HG02759 (cell line): ENCODE results near the gene USP4.
"Not testable (repeated sequence)": the region's sequence is repeated elsewhere in the genome, so short reads cannot be mapped to it uniquely, and the experiment has no call there.

Source experiments
- ATAC-seq: cut with Tn5 transposase; IDR thresholded peaks from one replicate; pipeline ENCODE4 v1.9.1; 2021; ENCODE audit warnings: mild to moderate bottlenecking, moderate library complexity; ENCODE audit not compliant: unreplicated experiment

USP4 gene

DNA sequence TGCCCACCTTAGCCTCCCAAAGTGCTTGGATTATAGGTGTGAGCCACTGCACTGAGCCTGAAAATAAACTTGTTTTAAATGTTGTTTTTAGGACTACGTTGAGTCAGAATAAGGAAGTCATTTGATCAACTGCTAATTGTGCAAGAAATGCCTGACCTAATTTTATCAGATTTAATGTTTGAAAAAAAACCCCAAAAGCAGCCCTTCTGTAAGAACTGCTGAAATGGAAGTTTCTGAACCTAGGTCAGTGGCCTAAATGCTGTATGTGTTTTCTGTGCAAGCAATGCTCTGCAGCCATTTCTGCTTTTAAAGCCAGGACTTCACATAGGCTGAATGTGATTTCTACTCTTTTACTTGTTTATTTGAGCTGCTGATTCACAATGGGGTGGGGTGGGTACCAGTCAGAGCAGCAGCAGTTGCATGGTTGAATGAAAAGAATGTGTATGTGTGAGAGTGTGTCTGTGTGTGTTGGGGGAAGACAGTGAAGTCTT lies 11.7 kb upstream of the USP4 start:
- no peak for ATAC-seq

DNA sequence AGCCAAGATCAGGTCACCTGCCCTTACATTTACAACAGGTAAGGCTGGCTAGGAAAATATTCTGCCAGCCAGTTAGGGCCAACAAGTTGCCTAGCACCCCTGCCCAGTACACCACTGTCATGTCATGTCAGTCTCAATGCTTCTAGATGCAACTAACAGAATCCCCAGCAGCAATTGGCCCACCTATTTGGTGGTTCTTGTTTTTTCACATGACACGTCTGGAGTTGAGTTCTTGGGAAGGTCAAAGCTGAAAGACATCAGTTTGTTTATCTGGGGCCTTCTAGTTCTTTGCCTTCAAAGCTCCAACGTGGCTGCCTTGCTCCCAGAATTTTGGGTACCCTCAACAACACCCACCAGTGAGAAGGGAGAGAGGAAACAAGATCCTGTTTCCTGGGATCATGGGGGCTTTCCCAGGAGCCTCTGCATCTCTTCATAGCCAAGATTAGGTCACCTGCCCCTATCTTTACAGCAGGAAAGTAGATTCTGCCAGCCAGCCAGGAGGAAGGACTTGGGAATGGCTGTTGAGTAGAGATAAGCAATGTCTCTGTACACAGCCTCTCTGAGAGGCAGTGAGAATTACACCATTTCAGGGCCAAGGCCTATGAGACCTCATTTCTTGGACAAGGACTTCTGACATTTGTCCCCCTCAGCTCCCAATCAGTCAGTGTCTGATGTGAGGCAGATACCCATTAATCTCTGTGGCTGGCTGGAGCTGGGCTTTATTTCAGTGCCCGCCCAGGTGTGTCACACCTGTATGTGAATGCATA lies 9.7 kb upstream of the USP4 start:
- no peak for ATAC-seq

DNA sequence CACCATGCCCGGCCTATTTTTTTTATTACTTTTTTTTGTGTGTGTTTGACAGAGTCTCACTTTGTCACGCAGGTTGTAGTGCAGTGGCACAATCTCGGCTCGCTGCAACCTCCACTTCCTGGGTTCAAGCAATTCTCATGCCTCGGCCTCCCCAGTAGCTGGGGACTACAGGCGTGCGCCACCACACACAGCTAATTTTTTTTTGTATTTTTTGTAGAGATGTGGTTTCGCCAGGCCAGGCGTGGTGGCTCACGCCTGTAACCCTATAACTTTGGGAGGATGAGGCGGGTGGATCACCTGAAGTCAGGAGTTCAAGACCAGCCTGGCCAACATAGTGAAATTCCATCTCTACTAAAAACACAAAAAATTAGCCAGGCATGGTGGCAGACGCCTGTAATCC lies 8.5 kb upstream of the USP4 start:
- not testable (repeated sequence) for ATAC-seq

DNA sequence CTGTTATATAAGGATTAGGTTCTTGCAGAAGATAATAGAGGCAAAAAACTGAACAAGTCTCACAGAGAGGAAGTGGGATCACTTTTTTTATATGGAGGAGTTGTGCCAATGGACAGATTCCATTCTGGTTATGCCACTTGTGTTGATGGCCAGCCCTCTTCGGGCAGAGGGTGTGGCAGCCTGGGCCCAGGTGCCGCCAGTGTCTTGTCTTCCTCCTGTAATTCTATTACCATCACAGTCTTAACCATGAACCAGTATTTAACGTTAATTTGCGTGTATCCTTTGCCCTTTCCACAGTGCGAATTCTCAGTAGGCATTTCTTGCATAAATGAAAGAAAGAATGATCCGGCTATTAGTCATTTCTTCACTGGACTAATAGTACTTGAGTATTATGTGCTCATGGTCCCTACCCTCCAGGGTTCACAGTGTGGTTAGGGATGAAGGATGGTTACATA lies 7.0 kb upstream of the USP4 start:
- ATAC-seq: no peak

DNA sequence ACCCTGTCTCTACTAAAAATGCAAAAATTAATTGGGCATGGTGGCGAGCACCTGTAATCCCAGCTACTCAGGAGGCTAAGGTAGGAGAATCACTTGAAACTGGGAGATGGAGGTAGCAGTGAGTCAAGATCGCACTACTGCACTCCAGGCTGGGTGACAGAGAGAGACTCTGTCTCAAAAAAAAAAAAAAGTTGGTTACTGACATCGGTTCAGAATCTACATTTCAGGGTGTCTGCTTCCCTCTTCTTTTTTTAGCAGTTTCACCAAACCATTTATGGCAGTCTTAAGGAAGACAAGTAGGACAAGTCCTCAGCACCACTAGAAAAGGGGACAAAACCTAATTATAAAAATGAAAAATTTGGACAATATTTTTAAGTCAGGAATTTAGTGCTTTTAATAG lies 3.3 kb upstream of the USP4 start:
- ATAC-seq: no peak

DNA sequence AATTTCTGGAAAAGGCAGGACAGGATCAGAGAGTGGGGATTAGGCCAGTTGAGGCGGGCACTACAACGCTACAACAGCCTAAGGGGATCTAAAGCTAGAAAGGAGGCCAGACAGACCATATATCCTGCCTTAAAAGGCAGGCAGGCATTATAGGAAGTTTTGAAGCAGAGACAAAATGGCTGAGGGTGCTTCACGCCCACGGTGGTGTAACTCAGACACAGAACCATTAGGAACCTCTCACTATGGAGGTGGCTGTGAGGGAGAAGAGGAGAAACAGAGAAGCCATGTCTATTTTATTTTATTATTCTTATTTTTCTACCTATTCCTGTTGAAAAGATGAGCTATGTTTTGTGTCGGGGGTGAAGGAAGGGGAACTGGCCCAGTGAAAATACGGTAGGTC lies 2.1 kb upstream of the USP4 start:
- ATAC-seq: no peak

DNA sequence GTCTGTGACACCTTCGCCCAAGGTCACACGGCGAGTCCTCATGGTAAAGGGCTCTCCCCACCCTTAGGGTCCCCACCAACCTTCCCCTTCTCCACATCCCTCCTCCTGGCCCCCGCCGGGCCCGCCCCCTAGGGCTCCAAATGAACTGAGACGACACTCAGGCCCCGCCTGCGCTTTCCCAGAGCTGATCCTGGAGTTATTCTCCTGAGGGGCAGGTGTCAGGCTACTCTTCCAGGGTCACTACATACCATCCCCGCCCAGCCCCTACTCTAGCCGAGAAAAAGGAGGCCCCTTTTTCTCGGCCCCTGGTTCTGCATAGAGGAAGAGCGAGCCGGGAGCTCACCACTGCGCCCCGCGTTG lies 292 bp downstream of the USP4 start:
- ATAC-seq: peak; percentile 14

DNA sequence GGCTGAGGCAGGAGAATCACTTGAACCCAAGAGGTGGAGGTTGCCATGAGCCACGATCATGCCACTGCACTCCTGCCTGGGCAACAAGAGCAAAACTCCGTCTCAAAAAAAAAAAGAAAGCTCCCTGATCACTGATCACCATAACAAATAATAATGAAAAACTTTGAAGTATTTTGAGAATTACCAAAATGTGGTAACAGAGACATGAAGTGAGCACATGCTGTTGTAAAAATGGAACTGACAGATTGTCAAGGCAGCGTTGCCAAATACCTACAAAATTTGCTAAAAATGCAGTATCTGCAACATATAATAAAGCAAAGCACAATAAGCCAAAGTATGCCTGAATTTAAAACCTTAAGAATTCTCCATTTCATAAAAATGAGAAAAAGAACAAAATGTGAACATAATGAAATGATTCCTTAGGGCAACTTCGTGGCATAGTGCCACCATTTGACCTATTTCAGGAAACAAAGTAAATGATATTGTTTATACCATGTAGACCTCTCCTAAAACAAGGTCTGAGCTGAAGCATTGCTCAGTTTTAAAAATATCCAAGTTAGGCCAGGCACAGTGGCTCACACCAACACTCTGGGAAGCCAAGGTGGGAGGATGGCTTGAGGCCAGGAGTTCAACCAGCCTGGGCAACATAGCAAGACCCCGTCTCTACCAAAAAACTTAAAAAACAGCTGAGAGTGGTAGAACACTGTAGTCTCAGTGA lies 5.8 kb downstream of the USP4 start:
- no peak for ATAC-seq

DNA sequence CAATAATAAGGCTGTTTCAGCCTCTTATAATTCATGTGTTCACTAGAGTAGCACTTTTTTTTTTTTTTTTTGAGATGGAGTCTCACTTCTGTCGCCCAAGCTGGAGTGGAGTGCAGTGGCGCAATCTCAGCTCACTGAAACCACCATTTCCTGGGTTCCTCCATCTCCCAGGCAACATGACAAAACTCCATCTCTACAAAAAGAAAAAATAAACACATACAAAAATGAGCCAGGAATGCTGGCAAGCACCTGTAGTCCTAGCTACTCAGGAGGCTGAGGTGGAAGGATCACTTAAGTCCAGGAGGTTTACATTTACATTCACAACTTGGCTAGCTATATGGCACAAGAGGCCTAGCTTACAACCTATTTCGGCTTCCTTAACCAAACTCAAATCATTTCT lies 6.8 kb downstream of the USP4 start:
- no peak for ATAC-seq

DNA sequence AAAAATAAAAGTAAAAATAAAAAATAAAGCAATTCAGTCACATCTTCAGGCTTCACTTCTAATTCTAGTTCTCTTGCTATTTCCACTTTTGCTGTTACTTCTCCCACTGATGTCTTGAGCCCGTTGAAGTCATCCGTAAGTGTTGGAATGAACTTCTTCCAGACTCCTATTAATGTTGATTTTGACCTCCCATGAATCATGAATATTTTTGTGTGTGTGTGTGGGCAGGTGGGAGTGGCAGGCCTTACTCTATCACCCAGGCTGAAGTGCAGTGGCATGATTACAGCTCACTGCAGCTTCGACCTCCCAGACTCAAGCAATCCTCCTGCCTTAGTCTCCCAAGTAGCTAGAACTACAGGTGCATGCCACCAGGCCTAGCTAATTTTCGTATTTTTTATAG lies 10.7 kb downstream of the USP4 start:
- ATAC-seq: no peak

DNA sequence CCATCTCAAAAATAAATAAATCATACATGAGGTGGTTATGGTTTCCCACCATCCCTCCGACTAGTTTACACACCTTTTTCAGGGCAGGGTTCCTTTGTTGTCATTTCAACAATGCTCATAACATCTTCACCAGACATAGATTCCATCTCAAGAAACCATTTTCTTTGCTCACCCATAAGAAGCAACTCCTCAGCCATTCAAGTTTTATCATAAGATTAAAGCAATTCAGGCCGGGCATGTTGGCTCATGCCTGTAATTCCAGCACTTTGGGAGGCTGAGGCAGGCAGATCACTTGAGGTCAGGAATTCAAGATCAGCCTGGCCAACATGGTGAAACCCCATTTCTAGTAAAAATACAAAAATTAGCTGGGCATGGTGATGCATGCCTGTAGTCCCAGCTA lies 11.5 kb downstream of the USP4 start:
- not testable (repeated sequence) for ATAC-seq

DNA sequence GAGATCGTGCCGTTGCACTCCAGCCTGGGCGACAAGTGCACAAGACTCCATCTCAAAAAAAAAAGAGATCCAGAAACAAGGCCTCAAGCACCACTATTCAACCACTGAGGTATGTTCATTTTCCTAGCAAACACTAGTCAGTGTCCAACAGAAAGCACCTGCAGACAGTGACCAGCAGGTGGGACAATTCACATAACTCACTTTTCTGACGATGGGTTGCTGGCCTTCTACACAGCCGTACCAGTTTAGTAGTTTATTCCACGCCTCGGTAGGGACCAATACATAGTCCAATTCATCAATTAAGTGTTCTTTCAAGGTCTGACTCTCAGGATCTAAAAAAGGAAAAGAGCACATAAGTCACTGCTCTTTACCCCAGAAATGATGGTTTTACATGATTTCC lies 12.4 kb downstream of the USP4 start:
- no peak for ATAC-seq

DNA sequence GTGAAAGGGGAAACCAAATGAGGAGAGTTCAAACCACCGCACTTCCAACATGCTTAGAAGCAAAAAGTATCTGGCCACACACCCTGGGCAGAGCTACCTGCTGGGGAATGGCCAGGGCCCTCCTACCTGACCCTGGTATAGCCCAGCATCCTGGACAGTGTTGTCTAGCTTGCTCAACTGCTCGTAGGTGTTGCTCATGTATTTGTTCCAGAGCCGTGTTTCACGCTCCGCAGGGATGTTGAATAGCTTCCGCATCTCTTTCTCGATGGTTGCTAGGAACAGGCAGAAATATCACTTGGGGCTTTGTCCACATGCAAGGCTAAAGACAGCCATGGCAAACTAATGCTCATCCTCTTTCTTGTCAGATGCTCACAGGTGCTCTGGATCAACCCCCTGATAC lies 15.1 kb downstream of the USP4 start:
- no peak for ATAC-seq

DNA sequence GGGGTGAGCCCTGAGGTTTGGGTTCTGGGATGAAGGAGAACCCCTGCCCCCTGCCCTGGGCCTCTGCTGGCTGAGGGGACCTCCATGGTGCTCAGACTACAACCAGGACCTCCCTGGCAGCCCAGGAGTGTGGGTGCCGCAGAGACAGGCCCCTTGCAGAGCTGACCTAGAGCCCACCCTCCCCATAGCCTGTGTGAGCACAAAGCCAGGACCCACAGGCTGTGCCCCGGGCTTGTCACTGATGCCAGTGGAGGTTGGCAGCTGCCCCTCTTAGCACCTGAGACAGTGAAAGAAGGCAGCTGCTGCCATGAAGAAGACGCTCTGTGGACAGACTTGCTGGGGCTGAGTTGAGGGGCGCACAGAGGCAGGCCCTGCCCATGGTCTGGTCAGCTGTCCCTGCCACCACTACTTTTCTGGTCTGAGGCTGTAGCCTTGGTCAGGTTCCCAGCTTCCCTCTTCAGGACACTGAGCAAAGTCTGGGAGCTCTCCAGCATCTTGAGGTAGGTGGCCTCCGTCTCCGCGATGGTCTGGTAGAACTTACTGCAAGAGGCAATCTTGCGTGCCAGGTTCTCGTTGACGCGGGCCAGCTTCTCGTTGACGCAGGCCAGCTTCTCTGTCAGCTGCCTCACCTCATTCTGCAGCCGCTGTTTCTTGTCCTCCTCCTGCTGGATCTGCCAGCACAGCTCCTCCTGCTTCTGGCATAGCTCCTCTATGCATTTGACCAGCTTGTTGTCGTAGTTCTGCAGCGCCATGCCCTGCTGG lies 23.0 kb downstream of the USP4 start:
- no peak for ATAC-seq

DNA sequence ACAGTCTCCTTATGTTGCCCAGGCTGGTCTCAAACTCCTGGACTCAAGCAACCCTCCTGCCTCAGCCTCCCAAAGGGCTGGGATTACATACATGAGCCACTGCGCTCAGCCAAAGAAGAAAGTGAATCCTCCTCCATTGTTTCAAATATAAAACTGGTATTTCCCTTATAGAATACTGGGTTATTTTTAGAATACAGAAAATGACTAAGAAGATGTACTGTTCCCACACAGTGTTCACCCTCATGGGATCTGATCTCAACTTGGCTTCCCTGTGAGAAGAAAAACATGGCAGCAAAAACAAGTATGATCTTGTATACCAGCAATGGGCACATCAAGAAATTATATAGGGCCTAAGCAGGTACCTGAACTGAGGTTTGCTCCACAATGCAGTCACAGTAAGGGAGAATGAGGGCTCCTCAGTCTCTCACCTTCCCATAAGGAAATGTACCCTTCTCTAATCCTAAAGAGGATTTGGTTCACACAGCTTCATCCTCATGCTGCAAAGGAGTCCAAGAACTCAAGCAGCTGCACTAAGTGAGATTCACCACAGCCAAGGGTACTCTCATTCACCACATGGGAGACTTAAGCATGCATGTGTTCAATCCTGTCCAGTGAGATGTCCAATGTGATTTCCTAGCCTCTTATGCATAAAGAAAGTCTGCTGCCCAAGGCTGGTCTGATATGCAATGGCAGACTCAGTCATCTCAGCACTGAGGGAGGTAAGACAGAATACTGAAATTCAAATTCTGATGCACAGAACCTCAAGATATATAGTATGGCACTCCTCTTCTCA lies 25.8 kb downstream of the USP4 start:
- ATAC-seq: no peak

DNA sequence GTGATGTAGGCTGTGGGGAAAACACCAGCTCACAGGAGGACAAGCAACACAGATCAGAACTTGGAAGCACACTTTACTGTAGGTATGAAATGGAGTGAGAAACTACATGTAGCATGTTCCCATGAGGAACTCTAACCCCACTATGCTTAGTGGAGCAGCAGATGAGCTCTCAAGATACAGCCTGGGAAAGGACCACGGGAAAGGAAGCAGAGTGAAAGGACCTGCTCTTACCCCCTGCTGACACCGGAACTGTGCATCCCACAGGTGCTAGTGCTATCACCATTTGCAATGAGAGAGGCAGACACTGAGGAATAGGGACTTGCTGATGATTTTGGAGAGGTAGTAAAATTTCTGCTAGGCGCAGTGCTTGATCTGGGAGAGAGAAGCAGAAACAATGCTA lies 28.6 kb downstream of the USP4 start:
- no peak for ATAC-seq

DNA sequence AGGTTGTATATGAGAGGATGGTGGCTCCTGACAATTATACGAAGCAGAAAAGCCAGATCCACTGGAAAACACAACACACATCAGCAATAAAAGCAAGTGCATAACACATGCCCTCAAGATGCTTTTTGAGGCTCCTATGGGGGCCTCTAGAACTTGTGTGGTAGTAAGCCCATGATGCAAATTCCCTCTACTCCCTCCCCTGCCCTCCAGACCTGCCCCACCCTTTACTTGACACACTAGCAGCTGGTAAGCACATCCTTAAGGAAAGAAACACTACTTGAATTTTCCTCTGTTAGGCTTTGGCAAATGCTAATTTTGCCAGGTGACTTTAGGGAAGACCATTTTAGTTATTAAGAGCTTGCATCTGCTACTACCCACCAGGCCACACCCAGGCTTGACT lies 29.2 kb downstream of the USP4 start:
- no peak for ATAC-seq

DNA sequence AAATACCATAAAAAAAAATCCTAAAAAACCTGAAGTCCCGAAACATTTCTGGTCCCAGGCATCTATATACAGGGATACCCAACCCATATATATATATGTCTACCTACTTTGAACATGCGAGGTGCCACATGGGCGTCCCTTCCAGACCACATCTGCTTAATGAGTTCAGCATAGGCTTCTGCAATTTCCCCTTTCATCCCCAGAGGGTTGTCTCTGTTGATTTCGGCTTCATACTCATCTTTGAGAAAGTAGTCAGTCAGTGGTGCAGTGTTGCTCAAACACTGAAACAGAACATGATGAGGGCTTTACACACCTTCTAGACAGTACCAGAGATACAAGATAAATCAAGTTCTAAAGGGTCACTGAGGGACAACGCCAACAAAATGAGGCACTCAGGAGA lies 34.2 kb downstream of the USP4 start:
- ATAC-seq: no peak

DNA sequence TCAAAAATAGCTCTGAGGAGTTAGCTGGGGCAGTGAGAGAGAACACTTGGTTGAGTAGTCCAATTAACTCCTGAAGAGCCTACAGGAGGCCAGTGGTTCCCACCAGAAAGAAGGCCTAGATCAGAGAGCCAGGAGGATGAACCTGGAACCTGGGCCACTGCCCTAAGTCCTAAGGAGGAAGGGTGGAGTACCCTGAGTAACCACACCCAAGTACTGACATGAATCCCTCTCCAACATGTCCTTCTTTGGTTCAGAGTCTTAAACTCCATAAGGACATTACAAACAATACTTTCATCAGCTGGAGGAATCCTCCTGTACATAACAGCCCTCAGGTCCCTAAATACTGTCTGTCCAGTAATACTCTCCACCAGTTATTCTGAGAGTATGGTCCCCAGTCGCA lies 37.2 kb downstream of the USP4 start:
- ATAC-seq: no peak

DNA sequence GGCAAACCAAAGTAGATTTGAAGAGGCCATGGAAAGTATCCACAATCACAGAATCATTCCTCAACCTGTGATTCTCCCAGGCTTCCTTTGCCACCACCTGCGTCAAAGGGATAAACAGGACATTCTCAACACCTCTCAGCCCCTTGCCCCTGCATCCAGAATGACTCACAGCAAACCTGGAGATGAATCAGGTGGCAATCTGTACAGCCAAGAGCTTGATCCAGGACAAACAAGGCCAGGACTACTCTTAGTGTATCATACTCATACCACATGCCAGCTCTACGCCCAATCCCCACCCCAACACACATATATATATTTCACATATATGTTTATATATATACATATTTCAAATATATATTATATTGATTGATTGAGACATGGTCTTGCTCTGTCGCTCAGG lies 39.3 kb downstream of the USP4 start:
- no peak for ATAC-seq

DNA sequence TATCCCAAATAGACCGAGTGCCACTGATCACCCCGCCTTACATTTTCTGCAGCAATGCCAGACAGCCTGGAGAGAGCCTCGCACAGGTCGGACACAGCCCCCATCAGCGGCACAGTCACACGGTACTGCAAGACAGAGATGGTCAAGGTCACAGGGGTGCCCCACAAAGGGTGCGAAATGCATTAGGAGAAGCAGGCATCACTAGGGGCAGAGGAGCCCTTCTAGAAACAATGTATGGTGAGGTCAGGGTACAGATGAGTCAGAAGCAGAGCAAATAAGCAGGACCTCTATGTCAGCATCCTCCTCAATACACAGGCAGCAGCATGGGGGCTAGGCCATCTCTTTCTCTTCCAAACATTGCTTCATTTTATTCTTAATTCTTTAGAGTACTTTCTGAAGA lies 41.3 kb downstream of the USP4 start:
- ATAC-seq: no peak
